HG03342 (cell line): ENCODE data around the gene SMAD3.
A peak's percentile ranks its signal among the peaks of the same experiment; 100 is the strongest.

Source experiments
- ATAC-seq: cut with Tn5 transposase; IDR thresholded peaks from one replicate; pipeline ENCODE4 v1.9.1; 2021; ENCODE audit warnings: mild to moderate bottlenecking, moderate library complexity; ENCODE audit not compliant: unreplicated experiment

The SMAD3 gene

DNA sequence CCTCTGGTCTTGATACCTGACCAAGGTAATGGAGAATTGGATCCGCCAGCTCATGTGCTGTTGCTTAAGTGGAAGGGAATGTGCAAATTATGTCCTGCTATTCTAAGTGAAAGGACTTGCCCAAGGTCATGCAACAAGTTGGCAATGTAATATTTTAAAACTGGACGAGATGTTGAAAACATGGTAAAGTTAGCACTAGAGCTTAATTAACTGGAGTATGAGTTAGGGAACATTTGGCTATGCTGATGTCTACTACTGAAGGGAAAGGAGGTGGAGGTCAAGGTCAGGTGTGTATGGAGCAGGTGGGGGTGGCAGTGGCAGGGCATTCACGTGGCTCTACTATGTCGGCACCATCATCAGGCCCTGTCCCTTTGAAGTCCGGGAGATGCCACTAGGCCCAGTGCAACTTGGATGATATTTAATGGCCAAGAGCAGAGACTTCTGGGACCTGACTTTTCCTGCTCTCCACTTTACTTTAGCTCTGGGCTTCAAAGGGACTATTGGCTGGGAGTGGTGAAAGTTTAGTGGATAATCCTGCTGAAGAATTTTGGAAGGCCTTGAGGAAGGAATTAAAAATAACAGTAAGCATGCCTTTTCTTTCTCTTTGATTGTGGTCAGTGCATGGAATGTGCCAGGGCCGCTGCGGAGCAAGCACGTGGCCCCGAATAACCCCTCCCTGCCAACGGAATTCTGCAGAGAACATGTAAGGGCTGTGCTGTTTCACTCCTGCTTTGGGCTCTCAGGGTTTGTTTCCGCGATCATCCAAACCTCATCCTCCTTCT, 14.9 kb downstream of the SMAD3 start:
- no peak for ATAC-seq

DNA sequence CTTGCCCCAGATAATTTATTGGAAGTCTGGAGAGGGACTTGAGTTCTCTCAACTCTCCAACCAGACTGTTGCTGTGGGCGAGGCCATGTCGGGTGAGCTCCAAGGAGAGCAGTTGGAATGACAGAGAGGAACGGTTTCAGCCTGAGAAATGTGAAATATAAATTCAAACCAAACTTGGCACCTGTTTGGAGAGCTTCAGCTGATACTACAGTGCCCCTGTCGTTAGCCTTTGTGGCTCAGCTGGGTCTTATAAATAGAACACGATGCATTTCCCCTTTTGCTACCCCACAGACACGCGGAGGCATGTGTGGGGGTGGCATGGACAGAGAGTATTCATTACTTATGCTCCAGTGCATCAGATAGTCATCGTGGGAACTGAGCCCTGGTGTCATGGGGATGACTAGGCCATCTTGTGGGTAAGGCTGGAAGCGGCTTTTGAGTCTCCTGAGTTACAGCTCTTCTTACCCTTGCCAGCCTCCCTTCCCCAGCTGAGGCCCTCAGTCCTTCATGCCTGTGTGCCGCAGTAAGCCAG, 15.6 kb downstream of the SMAD3 start:
- peak; percentile 36 for ATAC-seq

DNA sequence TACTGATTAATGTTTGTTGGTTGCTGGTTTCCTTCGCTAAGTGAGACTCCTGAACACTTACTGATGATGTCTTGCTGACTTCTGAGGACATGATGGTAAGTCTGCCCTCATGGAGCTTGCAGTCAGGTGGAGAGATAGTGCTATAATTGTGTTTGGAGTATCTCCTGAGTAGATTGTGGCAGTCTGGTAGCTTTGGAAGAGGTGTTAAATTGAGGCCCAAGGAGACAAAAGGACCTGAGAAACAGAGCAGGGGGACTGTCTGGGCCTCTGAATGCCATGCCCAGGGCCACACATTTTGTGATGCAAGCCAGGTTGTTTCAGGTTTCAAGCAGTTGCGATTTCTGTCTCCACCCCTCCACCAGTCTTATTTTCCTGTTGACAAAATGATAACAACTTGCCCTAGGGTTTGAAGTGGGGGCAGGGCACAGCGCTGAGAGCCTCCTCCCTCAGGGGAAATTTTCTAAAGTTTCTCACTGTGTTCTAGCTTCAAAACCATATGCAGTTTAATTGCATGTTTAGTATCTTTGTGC, 16.7 kb downstream of the SMAD3 start:
- ATAC-seq = no peak

DNA sequence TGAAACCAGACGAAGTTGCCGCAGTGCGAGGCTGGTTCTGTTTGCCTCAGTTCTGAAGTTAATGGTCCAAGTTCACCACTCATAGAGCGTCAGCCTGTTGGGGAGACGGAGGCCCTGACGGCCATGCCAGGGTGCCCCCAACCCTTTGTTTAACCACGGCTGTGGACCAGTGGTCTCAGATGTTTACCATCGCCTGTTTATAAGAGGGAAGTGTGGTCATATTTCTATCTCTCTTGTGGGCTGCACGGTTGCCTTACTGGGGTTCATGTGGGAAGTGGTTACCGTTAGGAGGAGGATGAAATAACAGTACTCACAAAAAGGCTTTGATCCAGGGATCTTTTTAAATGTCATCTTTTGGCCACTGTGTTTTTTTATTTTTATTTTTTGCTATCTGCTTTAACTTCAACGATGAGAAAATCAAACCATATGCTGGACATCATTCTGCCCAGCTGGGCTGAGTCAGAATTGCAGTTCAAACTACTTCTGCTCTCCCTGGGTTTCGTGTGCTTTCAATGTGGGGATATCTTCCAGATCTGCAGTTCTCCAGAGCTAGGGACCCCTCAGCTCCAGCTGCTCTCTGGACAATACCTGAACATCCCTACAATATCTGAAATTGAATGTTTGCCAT, 17.8 kb downstream of the SMAD3 start:
- no peak for ATAC-seq

DNA sequence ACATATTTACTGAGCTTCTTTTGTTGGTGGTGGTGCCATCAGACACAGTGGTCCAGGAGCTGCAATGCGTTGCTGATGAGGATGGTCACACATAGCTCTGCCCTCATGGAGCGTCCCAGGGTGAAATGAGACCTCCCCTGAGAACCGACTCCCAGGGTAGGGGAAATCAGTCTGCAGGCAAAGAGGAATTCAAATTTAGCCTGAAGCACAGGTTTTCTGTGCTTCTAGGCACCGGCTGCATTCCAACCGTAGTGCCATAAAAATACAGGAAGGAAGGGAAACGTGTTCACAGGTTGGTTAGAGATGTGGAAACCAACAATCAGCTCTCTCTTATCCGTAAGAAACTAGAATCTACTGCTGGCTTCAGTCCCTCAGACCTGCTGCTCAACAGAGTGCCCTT, 19.2 kb downstream of the SMAD3 start:
- no peak for ATAC-seq

DNA sequence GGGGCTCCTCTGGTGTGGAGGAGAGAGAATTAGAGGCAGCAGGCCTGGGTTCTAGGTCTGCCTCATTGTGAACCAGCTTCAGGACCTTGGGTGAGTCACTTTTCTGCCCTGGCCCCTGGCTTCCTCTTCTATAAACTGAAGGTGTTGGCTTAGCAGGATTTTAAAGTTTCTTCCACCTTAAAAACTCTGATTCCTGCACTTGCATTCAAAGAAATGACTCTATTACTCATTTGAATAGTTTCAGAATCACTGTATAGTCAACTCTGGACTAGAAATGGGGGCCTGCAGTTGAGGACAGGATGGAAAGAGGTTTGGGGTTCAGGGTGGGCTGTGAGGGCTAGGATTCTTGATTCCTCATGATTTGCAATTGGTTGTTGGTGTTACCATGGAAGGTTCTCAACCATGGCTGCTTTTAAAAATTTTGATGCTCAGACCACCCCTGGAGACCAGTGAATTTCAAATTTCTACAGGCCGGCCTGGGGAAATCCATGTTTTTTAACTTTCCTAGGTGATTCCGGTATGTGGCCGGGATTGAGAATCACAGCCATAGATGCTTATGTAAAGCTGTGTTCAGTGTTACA, 19.9 kb downstream of the SMAD3 start:
- no peak for ATAC-seq

DNA sequence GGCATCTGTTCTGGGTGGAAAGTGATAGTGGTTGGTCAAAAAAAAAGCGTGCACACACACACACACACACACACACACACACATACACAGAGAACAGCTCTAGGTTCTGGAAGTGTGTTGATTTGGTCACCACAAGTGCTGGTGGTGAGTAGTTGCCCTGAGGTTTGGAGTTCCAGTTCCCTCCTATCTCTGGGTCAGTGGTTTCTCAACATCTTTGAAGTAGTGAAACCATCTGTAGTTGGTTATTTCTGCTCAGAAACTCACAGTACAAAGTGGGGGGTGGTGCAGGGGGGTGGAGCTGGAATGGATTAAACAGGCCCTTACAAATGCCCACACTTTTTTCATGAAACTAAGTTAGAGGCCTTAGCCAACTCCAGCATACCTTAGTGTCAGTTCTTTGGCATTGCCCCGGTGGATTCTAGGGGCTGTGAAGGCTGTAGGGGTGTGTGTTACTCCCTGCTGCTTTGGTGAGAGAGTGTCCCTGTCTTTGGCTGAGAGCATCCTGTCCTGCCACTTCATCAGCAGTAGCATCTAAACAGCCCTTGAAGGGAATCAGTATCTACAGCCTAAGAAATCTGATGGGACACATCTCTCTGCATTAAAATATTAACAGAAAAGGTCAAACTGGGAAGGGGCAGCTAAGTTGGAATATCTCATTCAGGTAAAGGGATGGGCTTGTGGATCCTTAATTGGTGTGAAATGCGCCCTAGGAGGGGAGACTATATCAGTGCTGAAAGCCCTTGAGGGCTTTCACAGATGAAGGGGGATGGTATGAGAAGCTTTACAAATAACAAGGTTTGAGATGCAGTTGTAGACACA, 20.6 kb downstream of the SMAD3 start:
- peak; percentile 43 for ATAC-seq

DNA sequence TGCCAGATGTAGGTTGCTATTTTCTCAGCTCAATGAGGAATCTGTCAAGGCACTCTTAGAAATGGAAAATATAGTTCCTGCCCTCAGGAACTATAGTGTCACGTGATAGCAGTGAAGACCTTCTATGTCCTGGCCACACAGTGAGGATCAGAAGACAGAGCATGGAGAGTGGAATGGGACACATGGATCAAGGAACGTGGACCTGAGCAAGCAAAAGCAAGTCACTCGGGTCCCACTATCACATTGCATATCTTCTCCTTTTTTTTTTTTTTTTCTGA, 21.2 kb downstream of the SMAD3 start:
- no peak for ATAC-seq

DNA sequence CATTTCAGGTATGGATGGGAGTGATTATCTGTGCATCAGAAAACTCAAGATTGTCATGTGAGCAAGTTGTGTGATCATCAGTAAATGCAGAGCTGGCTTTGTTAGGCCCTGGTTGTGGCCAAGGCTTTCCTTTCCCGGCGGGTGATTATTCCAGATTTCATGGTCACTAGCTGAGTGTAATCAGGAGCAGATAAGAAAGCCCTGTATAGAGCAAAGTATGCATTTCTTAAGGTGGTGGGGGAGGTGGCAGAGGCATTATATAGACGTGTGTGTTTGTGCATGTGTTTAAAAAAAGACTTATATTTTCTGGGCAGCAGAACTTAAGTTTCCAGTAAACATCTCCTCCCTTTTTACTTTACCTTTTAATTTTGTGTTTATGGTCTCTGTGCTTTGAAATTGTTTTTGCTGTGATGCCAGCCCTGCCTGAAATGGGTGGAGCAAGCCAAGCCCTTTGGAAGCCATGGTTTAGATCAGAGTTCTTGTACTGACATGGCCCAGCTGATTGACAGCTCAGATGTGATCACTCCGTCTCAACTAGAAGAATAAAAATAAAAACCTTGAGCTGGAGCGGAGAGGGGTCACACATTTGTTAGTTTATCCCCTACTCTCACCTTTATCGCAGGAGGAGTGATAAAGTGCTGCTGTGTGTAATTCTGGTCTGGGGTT, 22.2 kb downstream of the SMAD3 start:
- no peak for ATAC-seq

DNA sequence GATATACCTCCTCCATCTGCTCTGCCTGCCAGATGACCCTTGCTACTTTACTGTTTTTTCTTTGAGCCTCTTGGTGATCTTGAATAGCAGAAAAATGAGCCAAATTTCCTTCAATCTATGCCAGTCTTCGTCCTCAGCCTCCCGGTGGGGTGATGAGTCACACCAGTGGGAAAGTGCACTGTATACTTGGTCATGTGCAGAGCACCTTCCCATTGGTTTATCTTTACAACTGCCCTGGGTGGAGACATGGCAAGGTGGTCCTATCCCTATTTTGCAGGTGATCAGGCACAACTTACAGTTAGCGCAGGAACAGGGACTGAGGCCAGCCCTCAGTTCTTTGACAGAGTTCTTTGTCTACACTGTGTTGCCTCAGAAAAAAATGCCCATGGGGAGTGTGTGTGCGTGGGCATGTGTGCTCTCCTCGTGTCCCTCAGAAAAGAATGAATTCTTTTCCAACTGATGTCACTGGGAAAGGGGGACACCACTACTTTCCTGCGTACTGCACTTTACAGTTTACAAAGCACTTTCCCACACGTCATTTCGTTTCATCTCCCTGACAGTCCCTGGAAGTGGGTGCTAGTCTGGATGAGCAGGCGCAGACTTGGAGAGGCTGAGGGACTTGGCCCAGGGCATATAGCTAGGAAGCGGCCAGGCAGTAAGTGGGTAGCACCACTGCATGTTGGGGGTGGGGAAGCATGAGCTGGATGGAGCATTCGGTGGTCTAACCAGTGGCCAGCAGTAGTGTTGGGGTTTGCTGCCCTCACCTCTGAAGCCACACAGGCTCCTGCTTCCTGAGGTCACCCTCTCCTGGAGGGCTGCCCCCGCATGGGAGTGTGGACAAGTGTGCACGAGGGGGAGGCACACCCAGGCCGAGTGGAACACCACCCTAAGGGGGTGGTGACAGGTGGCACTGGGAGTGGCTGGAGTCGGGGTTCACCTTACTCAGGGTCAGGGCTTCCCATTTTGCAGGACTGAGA, 24.1 kb downstream of the SMAD3 start:
- no peak for ATAC-seq

DNA sequence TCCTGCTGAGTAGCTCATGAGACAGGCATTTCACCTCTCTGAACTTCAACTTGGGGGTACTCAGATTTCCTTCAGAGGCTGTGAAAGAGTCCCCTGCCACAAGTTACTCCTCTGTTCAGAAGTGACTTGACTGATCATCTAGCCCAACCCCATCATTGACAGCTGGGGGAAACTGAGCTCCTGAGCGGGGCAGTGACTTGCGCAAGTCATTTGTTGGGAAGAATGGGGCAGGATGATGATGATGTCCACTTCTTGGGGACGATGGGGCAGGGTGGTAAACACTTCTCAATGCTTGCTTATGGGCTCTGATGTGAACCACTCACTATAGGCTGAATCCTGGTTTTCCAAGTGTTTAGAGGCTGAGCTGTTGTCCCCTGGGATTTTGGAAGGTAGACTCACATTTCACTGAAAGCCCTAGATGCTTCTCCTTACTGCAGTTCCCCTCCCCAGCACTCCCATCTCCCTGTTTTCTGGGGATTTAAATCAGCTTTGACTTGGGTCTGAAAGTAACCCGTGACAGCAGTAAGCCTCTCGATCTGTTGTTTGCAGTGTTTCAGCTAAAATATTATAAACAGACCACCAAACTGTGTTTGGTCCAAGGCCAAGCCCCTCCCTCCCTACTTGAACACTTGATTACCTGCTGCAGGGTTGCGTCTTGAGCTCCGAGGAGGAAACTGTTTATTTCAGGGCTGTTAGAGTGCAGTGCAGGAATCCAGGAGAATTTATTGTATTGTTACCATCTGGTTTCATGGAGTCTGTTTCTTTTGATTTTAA, 25.1 kb downstream of the SMAD3 start:
- ATAC-seq = no peak

DNA sequence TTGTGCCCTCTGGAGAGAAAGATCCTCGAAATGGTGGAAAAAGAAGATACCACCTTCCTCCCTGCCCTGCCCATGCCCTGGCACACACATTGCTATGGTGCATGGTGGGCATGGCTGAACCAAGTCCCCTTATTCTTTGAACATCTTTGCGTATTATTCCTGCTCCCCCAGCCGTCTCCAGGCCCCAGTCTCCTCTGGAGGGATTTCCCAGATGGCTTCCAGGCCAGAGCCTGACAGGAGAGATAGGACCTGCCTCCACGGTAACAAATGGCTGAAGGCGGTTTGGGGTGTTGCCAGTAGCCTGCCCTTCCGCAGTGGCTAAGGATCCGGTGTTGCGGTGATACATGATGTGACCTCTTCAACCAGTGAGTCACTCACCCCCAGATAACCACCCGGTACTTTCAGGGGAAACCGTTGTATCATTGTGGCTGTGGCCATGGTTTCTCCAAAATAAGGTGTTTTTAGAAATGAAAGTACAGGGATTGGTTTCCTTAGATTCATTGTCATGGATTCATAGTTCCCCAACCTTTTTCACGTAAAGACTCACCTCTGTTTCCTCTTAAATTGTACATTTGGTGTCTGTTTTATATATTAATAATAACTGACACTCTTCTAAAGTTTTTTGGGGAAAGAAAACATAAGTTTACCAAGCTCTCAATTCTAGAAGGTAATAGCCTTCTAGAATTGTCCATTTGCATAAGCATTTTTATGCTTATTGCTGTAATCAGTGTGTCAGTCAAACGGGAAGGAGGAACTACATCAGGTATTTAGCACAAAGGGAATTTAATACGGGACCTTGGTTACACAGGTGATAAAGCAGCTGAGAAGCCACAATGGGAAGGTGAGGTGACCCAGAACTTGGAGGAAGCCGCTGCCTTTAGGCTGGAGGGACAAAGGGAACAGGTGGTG, 25.9 kb downstream of the SMAD3 start:
- ATAC-seq = peak; percentile 71

DNA sequence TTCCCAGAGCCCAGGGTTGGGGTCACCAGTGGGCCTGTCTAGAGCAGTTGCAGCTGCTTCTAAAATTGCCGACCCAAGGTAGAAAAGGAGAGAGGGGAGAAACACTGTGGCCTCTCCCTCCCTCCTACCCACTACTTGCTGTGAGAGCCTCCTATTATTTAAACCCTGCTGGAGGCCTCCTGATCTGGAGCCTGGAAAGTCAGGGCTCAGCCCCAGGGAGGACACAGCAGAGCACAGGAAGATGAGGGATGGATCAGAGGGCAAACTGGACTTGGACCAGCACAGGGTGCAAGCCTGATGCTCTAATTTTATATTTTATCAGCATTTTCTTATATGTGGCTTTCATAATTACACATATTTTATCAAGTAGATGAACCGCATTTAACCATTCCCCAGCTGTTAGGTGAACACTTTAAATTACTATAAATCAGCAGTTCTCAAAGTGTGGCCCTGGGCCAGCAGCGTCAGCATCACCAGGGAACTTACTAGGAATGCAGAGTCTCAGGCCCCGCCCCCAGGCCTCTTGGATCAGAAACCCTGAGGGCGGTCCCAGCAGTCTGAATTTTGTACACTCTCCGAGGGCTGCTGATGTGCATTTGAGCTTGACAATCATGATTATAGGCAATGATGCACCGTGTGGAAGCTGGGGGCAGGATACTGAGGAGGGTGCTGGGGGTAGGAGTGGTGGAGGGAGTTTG, 26.7 kb downstream of the SMAD3 start:
- ATAC-seq = no peak

DNA sequence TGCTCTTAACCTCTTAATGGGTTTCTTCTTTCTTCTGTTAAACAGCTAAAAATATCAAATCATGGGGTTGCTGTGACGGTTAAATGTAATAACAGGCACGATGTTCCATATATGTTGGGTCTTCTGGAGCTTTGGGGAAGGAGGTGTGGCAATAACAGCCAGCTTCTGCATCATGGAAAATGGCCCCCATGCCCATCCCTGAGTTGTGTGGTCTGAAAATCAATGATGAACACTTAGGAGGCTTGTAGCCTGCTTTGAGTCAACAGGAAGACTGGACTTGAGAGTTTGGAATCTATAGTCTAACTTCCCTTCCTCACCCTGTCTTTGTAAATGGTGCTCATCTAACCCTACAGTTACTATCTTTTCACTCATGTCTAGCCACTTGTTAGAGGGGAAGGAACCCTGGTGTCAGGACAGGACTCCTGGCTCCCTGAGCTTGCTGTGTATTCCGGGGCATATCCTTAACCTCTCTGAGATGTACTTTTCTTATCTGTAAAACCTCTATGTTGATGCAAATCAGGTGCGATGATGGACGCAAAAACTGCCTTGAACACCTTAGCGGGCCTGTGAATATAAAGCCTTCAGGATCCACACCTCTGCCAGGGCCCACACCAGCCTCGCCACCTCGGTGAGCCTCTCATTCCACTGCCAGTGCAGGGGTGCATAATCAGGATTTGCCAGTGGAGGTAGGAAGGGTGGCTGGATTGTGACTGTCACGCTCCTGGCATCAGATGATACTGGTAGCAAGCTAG, 27.5 kb downstream of the SMAD3 start:
- ATAC-seq = no peak

DNA sequence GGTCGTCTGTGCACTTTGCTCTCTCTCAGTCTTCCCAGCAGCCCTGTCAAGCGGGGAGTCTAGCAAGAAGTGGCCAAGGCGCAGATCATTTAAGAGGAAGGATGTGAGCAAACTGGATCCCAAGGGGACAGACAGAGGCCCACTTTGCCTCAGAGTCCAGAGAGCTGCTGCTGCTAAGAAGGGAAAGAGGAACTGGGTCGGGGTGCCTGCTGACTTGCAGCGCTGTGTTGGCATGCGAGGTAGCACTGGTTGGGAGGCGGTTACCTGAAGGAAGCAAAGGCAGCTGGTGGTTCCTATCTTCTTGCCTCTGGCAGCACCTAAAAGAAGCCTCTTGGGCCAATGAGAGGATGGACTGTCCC, 28.1 kb downstream of the SMAD3 start:
- no peak for ATAC-seq

DNA sequence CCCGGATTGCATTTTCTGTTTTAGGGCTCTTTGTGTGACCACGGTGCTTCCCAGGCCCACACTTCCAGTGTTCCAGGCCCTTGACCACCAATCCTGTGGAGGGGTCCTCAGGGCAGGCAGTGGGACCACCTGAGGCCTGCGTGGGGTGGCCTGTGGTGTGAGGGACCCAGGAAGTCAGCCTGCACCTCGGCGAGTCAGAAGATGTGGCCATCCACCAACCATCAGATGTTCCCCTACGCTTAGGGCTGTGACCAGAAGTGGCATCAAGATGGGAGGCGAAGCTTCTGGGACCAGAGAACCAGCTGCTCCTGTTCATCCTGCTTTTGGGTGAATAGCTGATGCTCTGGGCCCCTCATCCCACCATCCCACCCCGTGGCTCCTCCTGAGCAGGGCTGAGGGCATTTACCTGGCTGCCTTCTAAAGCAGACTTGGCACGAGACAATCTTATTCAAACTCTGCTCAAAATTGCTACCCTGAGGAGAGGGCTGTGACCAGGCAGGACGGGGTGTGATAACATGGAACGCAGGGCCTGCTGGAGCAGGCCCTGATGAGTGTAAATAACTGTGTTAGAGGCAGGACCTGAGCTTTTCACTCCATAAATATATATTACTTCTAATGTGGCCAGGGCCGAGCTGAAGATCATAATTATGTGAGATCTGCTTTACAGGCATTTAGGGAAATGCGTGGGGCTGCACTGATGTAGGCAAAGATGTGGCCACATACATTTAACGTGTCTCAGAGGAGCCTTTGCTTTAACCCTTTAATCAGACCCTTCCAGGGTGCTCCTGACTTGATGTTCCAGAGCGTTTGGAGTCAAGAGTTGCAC, 28.8 kb downstream of the SMAD3 start:
- no peak for ATAC-seq
